SK-MEL-5 (cell line): ENCODE data around the gene TRMO. TPM values are rescaled to one million over a fixed set of nuclear protein-coding genes. Genes with fewer than 3 reads are reported as not detected.

Experiments
- DNase-seq: peaks from one replicate; pipeline ENCODE4 v3.0.0-alpha.2; 2016; ENCODE audit warnings: low read depth, low spot score
- in situ Hi-C: cut with HindIII; loops from 2 replicates; pipeline ENCODE4 v1.10.0; 2016; ENCODE audit warnings: low sequenced_read_pairs, high pct_unique_total_duplicates, low pct_unique_long_range_greater_than_20kb
- total RNA-seq: library from RNA; depleted of rRNA; stranded (reverse); fragments of >200 nt; shearing (Covaris generic); gene quantifications from 2 replicates; pipeline ENCODE4 v1.2.3, GENCODE V29; 2014

TRMO gene
- total RNA-seq, 1 experiment from 2014 or later = 32.6 TPM

DNA sequence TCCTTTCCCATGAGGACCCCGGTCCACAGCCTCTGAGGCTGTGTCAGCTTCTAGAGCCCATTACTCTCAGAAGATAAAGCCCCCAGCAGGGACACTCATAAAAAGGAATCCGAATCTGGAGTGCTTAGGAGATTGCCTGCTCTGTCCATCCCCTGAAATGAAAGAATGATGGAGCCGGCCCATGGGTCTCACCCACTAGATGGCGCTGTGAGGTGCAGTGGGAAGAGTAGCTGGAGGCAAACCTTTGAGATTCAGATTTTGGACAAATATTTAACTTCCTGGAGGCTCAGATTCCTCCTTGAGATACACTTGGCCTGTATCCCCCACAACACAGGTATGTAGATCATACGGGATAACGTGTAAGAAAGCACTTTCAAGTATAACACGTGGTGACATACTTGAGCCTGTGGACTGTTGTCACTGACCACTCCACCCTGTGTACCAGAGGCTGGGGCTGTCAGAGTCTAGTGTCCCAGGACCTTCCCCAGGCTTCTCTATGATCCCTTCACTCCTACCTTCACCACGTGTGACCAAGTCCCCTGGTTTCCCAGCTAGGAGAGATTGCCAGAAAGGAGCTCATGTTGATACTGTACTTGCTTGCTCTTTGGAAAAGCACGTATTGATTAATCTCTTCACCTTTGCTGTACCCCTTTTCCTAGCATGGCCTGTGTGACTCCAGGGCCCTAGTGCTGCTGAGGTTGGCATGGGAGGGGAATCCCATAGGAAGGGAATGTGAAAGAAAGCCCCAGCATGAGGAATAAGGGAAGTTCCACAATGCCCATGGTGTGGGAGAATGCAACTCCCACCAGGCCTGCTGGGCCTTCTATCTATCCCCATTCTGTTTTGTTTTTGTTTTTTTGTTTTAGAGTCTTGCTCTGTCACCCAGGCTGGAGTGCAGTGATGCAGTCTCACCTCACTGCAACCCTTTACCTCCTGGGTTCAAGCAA is 32.1 kb downstream of the TRMO start:
- DNase-seq = peak; percentile 64
- in situ Hi-C loops = no loop called here

DNA sequence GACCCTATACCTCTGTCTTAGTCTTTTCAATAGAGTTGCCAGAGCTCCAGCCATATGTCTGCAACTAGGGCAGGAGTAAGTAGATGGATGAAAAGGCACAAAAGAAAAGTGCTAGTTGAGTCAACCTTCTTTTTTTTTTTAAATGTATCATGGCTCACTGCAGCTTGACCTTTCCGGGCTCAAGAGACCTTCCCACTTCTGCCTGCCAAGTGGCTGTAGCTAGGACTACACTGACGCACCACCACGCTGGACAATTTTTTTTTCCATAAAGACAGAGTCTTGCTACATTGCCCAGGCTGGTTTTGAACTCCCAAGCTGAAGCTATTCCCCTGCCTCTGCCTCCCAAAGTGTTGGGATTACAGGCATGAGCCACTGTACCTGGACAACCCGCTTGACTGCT is 42.0 kb downstream of the TRMO start:
- no peak for DNase-seq
- in situ Hi-C loops = no loop called here

DNA sequence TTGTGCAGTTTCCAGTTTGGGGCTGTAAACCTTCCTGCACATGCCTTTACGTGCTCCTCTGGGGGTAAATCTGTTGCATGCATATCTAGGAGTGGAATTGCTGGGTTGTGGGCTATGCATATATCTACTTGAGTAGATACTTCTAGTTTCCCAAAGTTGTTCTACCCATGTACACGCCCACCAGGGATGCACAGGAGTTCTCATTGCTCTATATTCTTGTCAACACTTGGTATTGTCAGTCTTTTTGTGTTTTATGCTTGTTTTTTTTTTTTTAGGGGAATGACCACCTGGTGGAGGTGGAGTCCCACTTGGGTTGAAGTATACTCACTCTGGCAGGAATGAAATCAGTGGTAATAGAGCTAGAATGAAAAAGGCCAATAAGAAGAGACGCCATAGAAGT is 46.2 kb downstream of the TRMO start:
- DNase-seq = no peak
- in situ Hi-C loops = no loop called here

DNA sequence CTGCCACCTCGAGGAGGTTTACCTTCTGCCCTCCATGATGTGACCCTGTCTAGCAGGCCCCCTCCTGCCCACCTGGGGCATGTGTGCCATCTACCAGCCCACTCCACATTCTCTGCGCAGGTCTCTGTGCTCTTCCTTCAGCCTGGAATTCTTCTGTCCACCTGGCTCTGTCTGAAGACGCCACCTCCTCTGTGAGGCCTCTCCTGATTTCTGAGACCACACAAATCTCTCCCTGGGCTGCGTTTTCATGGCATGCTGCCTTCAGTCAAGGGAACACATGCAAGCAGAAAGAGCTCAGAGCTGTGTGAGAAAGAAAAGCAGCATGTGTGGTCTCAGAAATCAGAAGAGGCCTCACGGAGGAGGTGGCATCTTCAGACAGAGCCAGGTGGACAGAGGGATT is 47.2 kb downstream of the TRMO start:
- in situ Hi-C loops = no loop called here
- DNase-seq = no peak

DNA sequence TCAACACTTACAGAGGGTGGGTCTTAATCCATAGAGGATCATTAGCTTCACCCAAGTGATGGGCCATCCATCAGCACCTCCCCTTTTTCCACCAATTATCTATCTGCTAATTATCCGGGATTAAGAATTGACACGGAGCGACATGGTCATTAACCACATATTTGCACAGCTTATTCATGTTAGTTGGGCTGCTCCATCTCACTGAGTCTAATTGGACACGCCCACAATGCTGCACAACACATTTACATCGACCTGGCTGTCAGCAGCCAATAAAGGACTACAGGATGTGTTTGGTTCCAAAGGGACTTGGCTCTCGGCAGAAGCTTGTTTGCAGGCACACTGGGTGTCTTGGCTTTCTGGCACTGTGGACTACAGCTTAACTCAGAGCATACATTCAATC is 47.7 kb downstream of the TRMO start:
- in situ Hi-C loops = no loop called here
- DNase-seq = no peak

DNA sequence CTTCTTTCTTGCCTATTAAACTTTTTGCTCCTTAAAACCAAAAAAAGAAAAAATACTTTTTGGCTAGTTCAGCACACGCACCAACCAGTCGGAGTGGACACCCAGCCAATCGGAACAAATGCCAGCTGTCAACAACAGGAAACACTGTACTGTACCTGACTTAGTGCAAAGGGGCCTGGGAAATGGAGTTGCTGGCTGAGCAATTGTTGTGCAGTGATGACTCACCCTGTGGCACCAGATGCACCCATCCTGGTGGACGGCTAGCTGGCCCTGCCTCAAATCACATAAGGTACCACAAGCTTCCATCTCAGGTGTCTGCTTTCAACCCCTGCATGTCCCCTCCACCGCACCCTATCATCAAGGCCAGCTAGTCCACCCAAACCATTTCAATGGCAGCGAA is 48.4 kb downstream of the TRMO start:
- DNase-seq = no peak
- in situ Hi-C loops = no loop called here

DNA sequence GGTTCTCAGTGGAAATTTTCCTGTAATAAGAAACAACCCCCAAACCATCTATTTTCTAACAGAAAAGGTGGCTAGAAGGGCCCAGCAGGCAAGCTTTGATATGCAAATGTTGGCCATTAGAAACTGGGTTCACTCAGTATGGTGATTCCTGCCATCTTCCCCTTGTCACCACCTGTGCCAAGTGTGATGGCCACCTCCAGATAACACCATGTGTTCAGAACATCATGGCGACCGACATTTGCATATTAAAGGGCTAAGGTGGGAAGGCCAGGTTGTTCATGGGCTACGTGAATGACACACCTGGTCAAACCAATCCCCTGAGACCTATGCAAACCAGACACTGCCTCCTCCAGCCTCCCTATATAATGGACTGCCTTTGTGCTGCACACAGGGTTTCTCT is 48.9 kb downstream of the TRMO start:
- no peak for DNase-seq
- in situ Hi-C loops = no loop called here

DNA sequence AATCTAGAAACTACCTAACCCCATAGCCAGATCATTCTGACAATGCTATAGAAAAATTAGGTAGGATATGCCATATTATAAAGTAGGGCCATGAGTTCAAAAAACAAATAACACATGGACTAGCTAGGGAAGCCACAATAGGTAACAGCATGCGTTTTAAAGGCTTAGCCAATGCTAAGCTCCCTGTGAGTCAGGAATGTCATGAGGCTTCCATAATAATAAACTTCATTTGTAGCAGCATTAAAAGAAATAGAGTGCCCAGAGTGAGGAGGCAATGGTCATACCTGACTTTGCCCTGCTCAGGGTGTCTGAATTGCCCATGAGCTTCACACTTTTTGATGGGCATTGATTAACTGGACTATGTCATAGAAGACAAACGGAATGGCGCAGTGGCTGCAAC is 53.4 kb downstream of the TRMO start:
- in situ Hi-C loops = no loop called here
- DNase-seq = no peak

DNA sequence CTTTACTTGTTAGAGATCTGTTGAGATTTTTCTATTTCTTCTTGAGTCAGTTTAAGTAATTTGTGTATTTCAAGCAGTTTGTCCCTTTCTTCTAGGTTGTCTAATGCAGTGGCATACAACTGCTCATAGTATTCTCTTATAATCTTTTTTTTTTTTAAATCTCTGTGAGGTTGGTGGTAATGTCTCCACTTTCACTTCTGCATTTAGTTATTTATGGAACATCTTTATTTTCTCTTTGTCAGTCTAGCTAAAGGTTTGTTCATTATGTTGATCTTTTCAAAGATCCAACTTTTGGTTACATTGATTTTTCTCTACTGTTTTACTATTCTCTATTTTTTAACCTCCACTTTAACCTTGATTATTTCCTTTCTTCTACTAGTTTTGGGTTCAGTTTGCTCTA is 55.5 kb downstream of the TRMO start:
- in situ Hi-C loops = no loop called here
- DNase-seq = no peak

DNA sequence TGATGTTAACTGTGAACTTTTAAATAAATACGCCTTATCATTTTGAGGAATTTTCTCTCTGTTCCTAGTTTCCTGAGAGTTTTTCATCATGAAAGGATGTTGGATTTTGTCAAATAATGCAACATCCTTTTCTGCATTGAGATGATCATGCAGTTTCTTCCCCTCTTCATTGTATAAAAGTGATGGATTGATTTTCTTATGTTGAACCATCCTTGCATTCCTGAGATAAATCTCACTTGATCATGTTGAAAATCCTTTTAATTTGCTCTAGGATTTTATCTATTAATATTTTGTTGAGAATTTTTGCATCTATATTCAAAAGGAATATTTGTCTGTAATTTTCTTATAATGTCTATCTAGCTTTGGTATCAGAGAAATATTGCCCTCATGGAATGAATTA is 56.0 kb downstream of the TRMO start:
- in situ Hi-C loops = no loop called here
- DNase-seq = no peak

DNA sequence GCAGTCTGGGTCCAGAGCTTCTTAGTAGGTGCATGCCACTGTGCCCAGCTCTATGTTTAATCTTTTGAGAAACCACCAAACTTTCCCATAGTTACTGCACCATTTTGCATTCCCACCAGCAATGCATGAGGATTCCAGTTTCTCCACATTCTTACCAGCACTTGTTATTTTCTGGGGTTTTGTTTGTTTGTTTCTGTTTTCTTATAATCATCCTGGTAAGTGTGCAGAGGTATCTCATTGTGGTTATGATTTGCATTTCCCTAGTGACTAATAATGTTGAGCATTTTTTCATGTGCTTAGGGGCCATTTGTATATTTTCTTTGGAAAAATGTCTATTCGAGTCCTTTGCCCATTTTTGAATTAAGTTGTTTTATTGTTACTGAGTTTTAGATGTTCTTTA is 57.9 kb downstream of the TRMO start:
- no peak for DNase-seq
- in situ Hi-C loops = no loop called here

DNA sequence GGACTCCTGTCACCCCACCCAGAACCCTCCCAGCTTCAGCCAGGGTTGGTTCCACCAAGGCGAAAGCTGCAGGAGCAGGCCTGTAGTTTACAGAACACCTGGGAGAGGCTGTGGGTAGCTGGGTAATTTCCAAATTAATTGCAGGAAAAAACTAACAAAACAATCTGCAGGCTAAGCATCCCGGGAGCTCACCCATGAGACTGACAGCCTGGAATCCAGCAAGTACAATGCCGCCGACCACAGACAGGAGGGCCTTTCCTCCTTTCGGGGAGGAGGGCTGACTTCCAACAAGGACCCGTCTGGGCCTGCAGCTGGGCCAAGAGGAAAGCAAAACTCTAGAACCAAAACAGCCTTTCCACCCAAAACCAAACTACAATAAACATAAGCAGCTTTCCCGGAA is 59.0 kb downstream of the TRMO start:
- DNase-seq = no peak
- in situ Hi-C loops = no loop called here

DNA sequence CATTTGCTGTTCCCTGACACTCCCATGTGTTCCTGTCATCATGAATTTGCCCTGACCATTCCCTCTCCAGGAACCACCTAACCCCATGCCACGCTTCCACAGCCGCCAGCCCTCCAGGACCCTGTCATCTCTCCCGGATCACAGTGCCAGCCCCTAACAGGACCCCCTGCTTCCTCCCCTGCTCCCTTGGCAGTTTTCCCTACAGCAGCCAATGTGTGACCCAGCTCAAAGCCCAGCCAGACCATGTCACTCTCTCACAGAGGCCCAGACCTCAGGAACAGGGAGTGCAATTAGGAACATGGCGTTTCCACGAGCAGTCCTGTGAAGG is 61.2 kb downstream of the TRMO start:
- DNase-seq = no peak
- in situ Hi-C loops = no loop called here

DNA sequence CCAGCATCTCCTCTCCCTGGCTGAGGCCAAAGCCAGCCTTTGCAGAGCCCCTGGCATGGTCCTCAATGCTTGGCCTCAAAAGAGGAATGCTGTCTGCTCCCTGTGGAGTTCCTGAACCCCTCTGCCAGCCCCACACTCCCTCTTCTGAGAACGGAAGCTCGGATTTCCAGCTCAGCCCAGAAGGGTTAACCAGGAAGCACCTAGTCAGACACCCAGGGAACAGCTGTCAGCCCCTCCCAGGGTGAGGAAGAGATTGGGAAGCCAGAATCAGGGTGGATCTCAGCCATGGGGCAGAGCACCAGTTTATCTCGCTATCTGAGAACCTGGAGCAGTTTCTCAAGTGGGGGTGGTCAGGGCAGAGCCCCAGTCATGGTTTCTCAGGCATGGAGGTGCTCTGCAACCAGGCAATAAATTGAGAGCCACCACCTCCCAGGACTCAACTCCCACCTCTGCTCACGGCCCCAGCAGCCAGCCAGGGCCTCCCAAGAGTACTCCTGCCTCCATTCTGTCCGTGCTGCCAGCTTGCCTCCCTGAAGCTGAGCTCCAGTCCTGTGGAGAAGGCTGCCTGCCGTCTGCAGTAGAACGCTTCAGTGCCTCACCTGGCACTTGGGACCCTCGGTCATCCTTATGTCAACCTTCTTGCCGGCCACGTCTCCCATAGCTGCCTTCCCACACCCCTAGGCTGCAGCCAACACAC is 61.7 kb downstream of the TRMO start:
- in situ Hi-C loops = no loop called here
- DNase-seq = no peak

DNA sequence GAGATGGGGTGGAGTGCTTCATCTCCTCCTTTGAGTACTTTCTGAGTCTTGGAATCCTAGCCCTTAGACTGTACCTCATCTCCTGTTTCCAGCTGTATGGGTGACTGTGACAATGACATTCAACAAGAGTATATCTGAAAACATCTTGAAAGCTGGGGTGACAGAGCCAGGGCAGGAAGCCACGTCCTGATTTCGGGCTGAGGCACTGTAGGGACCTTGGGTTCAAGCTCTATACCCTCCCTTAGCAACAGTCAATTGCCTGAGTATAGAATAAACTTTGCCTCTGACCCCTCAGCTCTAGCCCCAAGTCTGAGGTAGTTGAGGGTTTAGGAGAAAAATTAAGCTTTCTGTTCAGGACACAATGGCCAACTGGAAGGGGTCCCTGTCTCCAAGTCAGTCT is 63.0 kb downstream of the TRMO start:
- in situ Hi-C loops = no loop called here
- no peak for DNase-seq

DNA sequence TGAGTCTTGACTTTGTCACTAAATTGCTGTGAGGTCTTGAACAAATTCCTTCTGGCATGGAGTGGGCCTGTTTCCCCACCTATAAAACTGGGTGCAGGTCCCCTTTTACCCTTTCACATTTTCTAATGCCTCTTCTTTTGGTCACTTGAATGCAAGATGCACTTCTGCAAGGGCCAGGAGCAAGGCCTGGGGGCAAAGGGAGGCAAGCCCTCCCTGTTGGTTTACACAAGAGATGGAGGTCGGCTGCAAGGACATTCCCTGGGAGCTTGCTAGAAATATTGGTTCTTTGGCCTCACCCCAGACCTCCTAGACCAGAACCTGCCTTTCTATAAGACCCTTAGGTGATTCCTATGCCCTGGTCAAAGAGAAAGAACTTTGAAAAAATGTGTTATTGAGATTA is 63.5 kb downstream of the TRMO start:
- in situ Hi-C loops = no loop called here
- no peak for DNase-seq

DNA sequence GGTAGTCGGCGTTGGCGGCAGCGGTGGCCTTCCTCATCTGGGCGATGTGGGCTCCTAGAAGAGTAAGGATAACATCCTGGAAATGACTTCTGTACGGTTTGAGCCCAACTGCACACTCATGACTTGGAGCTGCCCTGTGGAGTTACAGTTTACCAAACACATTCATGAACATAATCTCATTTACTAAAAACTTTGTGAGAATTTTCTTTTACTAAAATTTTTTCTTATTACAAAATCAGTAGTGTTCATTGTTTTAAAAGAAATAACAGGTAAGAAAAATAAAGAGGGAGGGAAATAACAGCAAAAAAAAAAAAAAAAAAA is 63.9 kb downstream of the TRMO start:
- in situ Hi-C loops = no loop called here
- DNase-seq = no peak

DNA sequence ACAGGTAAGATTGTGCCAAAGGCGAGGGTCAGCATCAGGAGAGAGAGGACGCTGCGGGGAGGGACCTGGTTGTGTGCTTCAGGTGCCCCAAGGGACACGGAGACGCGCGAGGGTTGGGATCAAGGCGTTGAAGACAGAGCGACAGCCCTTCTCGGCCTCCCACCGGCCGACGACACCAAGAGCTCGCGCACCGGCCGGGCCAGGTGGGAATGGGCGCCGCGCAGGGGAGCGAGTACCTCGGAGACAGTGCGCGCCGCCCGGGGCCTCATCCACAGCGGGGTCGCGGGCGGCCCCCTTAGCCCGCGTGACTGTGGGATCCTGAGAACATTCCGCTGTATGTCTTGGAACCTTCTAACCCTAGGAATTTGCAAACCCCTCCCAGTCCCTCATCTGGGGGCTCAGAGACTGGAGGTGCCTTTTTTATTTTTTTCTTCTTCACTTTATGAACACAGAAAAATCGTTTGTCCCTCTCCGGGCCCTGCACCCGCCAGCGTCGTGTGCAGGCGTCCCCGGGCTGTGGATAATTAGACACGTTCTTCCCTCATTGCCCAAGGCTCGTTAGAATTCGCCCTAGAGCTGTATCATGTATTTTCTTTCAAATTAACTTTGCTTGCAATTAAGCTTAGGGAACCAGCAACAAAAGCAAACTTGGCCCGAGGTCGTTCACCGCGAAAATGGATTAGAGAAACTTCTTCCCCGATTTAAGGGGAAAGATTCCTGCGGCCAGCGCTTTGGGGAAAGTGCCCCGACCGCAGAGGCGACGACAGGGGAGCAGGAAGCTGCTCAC is 64.5 kb downstream of the TRMO start:
- no peak for DNase-seq
- in situ Hi-C loops = no loop called here
